H9 (cell line): ENCODE results near the gene DGUOK. TPM values are rescaled to one million over a fixed set of nuclear protein-coding genes. Genes with fewer than 3 reads are reported as not detected.

Source experiments
- DNase-seq: peaks from one replicate; pipeline ENCODE4 v3.0.0-alpha.2; 2017
- H2AFZ ChIP-seq: one replicate; pipeline ENCODE4 v1.6.1; 2013; ENCODE audit warnings: mild to moderate bottlenecking, low read length, control low read depth, moderate library complexity
- H2AK5ac ChIP-seq: 2 replicates; pipeline ENCODE4 v1.6.1; 2013; ENCODE audit warnings: low read length, control low read depth, mixed read lengths; ENCODE audit not compliant: insufficient read length
- H2BK120ac ChIP-seq: one replicate; pipeline ENCODE4 v1.6.1; 2013; ENCODE audit warnings: low read depth, mild to moderate bottlenecking, low read length, control low read depth, inconsistent platforms; ENCODE audit not compliant: poor library complexity, severe bottlenecking
- H2BK12ac ChIP-seq: 2 replicates; pipeline ENCODE4 v1.6.1; 2013; ENCODE audit warnings: low read length, control low read depth, mixed read lengths, low read depth; ENCODE audit not compliant: insufficient read length
- H2BK15ac ChIP-seq: 2 replicates; pipeline ENCODE4 v1.6.1; 2013; ENCODE audit warnings: low read depth, low read length, control low read depth
- H2BK20ac ChIP-seq: one replicate; pipeline ENCODE4 v1.6.1; 2013; ENCODE audit warnings: low read depth, mild to moderate bottlenecking, low read length, control low read depth, inconsistent platforms; ENCODE audit not compliant: poor library complexity, severe bottlenecking
- H2BK5ac ChIP-seq: 2 replicates; pipeline ENCODE4 v1.6.1; 2013; ENCODE audit warnings: low read length, control low read depth, mixed read lengths; ENCODE audit not compliant: insufficient read length
- H3K14ac ChIP-seq: 2 replicates; pipeline ENCODE4 v1.6.1; 2013; ENCODE audit warnings: low read length, control low read depth; ENCODE audit not compliant: insufficient read depth
- H3K18ac ChIP-seq: 2 replicates; pipeline ENCODE4 v1.6.1; 2013; ENCODE audit warnings: low read depth, mild to moderate bottlenecking, mixed read lengths, low read length, control low read depth; ENCODE audit not compliant: insufficient read length
- H3K23ac ChIP-seq: 2 replicates; pipeline ENCODE4 v1.6.1; 2013; ENCODE audit warnings: low read length, control low read depth, mixed read lengths, low read depth; ENCODE audit not compliant: insufficient read length
- H3K23me2 ChIP-seq: 2 replicates; pipeline ENCODE4 v1.6.1; 2013; ENCODE audit warnings: low read depth, mild to moderate bottlenecking, mixed read lengths, low read length, control low read depth; ENCODE audit not compliant: insufficient read length, poor library complexity, severe bottlenecking
- H3K27ac ChIP-seq: 2 replicates; pipeline ENCODE4 v1.5.1; 2013; ENCODE audit warnings: low read length, control low read depth, mixed read lengths, low read depth; ENCODE audit not compliant: insufficient read length
- H3K27me3 ChIP-seq: 2 replicates; pipeline ENCODE4 v1.6.1; 2013; ENCODE audit warnings: low read length, control low read depth, inconsistent platforms; ENCODE audit not compliant: insufficient read depth
- H3K4ac ChIP-seq: 2 replicates; pipeline ENCODE4 v1.6.1; 2013; ENCODE audit warnings: low read depth, mild to moderate bottlenecking, control low read depth, inconsistent platforms, low read length, moderate library complexity
- H3K4me1 ChIP-seq: 2 replicates; pipeline ENCODE4 v1.6.1; 2013; ENCODE audit warnings: low read length, control low read depth, inconsistent platforms; ENCODE audit not compliant: insufficient read depth
- H3K4me2 ChIP-seq: 2 replicates; pipeline ENCODE4 v1.6.1; 2013; ENCODE audit warnings: low read length, control low read depth, mixed read lengths; ENCODE audit not compliant: insufficient read length, insufficient read depth
- H3K56ac ChIP-seq: 2 replicates; pipeline ENCODE4 v1.6.1; 2013; ENCODE audit warnings: low read depth, mild to moderate bottlenecking, mixed read lengths, low read length, control low read depth; ENCODE audit not compliant: insufficient read length
- H3K79me1 ChIP-seq: 2 replicates; pipeline ENCODE4 v1.6.1; 2013; ENCODE audit warnings: low read depth, mild to moderate bottlenecking, moderate library complexity, low read length, control low read depth, inconsistent platforms; ENCODE audit not compliant: insufficient read depth, poor library complexity, severe bottlenecking
- H3K79me2 ChIP-seq: 2 replicates; pipeline ENCODE4 v1.6.1; 2013; ENCODE audit warnings: low read length, control low read depth, inconsistent platforms; ENCODE audit not compliant: insufficient read depth
- H3K9ac ChIP-seq: 2 replicates; pipeline ENCODE4 v1.6.1; 2013; ENCODE audit warnings: low read length, control low read depth, mixed read lengths; ENCODE audit not compliant: insufficient read length; ENCODE audit errors: extremely low read depth
- H3K9me3 ChIP-seq: one replicate; pipeline ENCODE4 v1.6.1; 2013; ENCODE audit warnings: low read depth, low read length, inconsistent platforms; ENCODE audit not compliant: control insufficient read depth
- H3T11ph ChIP-seq: one replicate; pipeline ENCODE4 v1.6.1; 2013; ENCODE audit warnings: mild to moderate bottlenecking, low read length, control low read depth, inconsistent platforms
- H4K20me1 ChIP-seq: one replicate; pipeline ENCODE4 v1.6.1; 2013; ENCODE audit not compliant: control insufficient read depth, insufficient read length, insufficient read depth
- H4K5ac ChIP-seq: 2 replicates; pipeline ENCODE4 v1.6.1; 2013; ENCODE audit warnings: low read depth, mild to moderate bottlenecking, mixed read lengths, low read length, control low read depth; ENCODE audit not compliant: insufficient read length
- H4K8ac ChIP-seq: replicated peaks from 2 replicates; pipeline ENCODE4 v1.6.1; 2013; ENCODE audit warnings: low read length, control low read depth, mixed read lengths, low read depth; ENCODE audit not compliant: insufficient read length
- H4K91ac ChIP-seq: 2 replicates; pipeline ENCODE4 v1.6.1; 2013; ENCODE audit warnings: low read depth, mild to moderate bottlenecking, moderate library complexity, mixed read lengths, low read length, control low read depth; ENCODE audit not compliant: insufficient read length
- H3K27ac Mint-ChIP-seq, 3 experiments: 2 replicates in 2 of 3; 3 replicates in 1 of 3; pipeline ENCODE4 v1.8.0; 2020 to 2021; ENCODE audit warnings: mixed read lengths in 3 of 3, mild to moderate bottlenecking in 1 of 3, moderate library complexity in 1 of 3
- H3K27me3 Mint-ChIP-seq: 2 replicates; pipeline ENCODE4 v1.8.0; 2021; ENCODE audit warnings: low read depth, mild to moderate bottlenecking, moderate library complexity, mixed read lengths
- H3K36me3 Mint-ChIP-seq, 3 experiments: 2 replicates in 2 of 3; 3 replicates in 1 of 3; pipeline ENCODE4 v1.8.0; 2020 to 2021; ENCODE audit warnings: low read depth in 3 of 3, mixed read lengths in 3 of 3; ENCODE audit not compliant: insufficient read depth in 1 of 3
- H3K4me1 Mint-ChIP-seq, 2 experiments: 2 replicates each; pipeline ENCODE4 v1.8.0; 2020; ENCODE audit warnings: mixed read lengths in 2 of 2
- H3K4me3 Mint-ChIP-seq, 2 experiments: 2 replicates in 1 of 2; 3 replicates in 1 of 2; pipeline ENCODE4 v1.8.0; 2020 to 2021; ENCODE audit warnings: mild to moderate bottlenecking in 2 of 2, mixed read lengths in 2 of 2, moderate library complexity in 1 of 2
- H3K9me3 Mint-ChIP-seq, 2 experiments: 2 replicates in 1 of 2; 3 replicates in 1 of 2; pipeline ENCODE4 v1.8.0; 2020; ENCODE audit warnings: mild to moderate bottlenecking in 2 of 2, mixed read lengths in 2 of 2, moderate library complexity in 1 of 2
- CTCF ChIP-seq: fragments of 200-600 bp; sonication (generic); conservative IDR thresholded peaks from 3 replicates; pipeline ENCODE4 v1.8.0; 2021; ENCODE audit warnings: antibody characterized with exemption, mild to moderate bottlenecking
- WGBS: extraction: QIAGEN DNeasy Blood & Tissue Kit; methylation state at CpG from one replicate; pipeline ENCODE4 v1.1.7; 2013; ENCODE audit warnings: missing lambda C conversion rate, low lambda C conversion rate, mixed read lengths; ENCODE audit not compliant: insufficient read length; ENCODE audit errors: extremely low coverage; 5-methylcytosine and 5-hydroxymethylcytosine counted together
- total RNA-seq: library from RNA; stranded (reverse); gene quantifications from 2 replicates; pipeline ENCODE4 v1.2.1, GENCODE V29; 2021

Gene DGUOK
- total RNA-seq, 1 experiment from 2014 or later, result 98.5 TPM

GRCh38 chr2:73890301-73891092 is 36.2 kb upstream of the DGUOK start:
- Histone ChIP-seq H3K56ac (no peak overlapping the region), H3K27ac (no peak overlapping the region), H3K4ac (no peak overlapping the region), H3K23me2 (no peaks in the 10 kb centered on the region), H3K9ac (no peak overlapping the region), H3K18ac (no peak overlapping the region), H4K5ac (no peak overlapping the region), H2BK5ac (no peak overlapping the region), H4K91ac (no peak overlapping the region), H3K27me3 (no peaks in the 10 kb centered on the region), H3K79me2 (no peaks in the 10 kb centered on the region), H2BK12ac (no peak overlapping the region), H2BK20ac (no peak overlapping the region), H3T11ph (no peak overlapping the region), H3K4me2 (no peak overlapping the region), H2AFZ (no peak overlapping the region), H3K9me3 (no peaks in the 10 kb centered on the region), H3K23ac (no peak overlapping the region), H2AK5ac (no peak overlapping the region), H3K4me1 (no peaks in the 10 kb centered on the region), H2BK15ac (no peak overlapping the region), H3K14ac (no peak overlapping the region), H3K79me1 (no peaks in the 10 kb centered on the region), H4K8ac (no peak overlapping the region), H2BK120ac (no peak overlapping the region), H4K20me1 (no peaks in the 10 kb centered on the region)
- no CpG with 5 or more reads among the region's 9 CpGs for WGBS
- H3K4me3 Mint-ChIP-seq, result no peak overlapping the region
- peaks cover 8 to 11% of the 10 kb centered on the region in 2 experiments for H3K4me1 Mint-ChIP-seq
- DNase-seq, result no peak
- no peaks in the 10 kb centered on the region for H3K36me3 Mint-ChIP-seq
- H3K27me3 Mint-ChIP-seq, result peaks cover 2% of the 10 kb centered on the region; the same call in 1 of the 2 replicates
- H3K27ac Mint-ChIP-seq, result no peak overlapping the region
- no peaks in the 10 kb centered on the region for H3K9me3 Mint-ChIP-seq
- TF ChIP-seq CTCF, result no peak
